DMS153 (cell line): ENCODE results near the gene IL1RAPL2.
"Not testable (repeated sequence)": the region's sequence is repeated elsewhere in the genome, so short reads cannot be mapped to it uniquely, and the experiment has no call there.

Source experiments
- DNase-seq: peaks from one replicate; lab custom pipeline; 2025; lab: John Stamatoyannopoulos, UW

The IL1RAPL2 gene

GRCh38 chrX:104565791-104566680 lies at the start of gene IL1RAPL2:
TSS of gene IL1RAPL2 (plus strand) at chrX:104566199.
- DNase-seq, result no peak

- no peak for DNase-seq
Observed at GRCh38 chrX:104522386-104522785, 43.6 kb upstream of the IL1RAPL2 start.

GRCh38 chrX:104523858-104524257 lies 42.1 kb upstream of the IL1RAPL2 start:
- DNase-seq, result no peak

GRCh38 chrX:104539081-104539480 lies 26.9 kb upstream of the IL1RAPL2 start:
- DNase-seq, result no peak

GRCh38 chrX:104542447-104542846 lies 23.6 kb upstream of the IL1RAPL2 start:
- DNase-seq, result not testable (repeated sequence)

- DNase-seq, result no peak
Observed at GRCh38 chrX:104564335-104564734, 1.7 kb upstream of the IL1RAPL2 start.

GRCh38 chrX:104564921-104565703 lies 887 bp upstream of the IL1RAPL2 start:
- DNase-seq, result no peak

GRCh38 chrX:104566681-104567501 lies 892 bp downstream of the IL1RAPL2 start:
- DNase-seq, result no peak

GRCh38 chrX:104567506-104567905 lies 1.5 kb downstream of the IL1RAPL2 start:
- DNase-seq, result no peak

GRCh38 chrX:104568304-104568915 lies 2.4 kb downstream of the IL1RAPL2 start:
- DNase-seq, result no peak

- DNase-seq, result no peak
Observed at GRCh38 chrX:104618106-104618895, 52.3 kb downstream of the IL1RAPL2 start.

- no peak for DNase-seq
Observed at GRCh38 chrX:104621781-104622180, 55.8 kb downstream of the IL1RAPL2 start.

- DNase-seq, result no peak
Observed at GRCh38 chrX:104641176-104641575, 75.2 kb downstream of the IL1RAPL2 start.

- DNase-seq, result no peak
Observed at GRCh38 chrX:104647084-104647483, 81.1 kb downstream of the IL1RAPL2 start.

- DNase-seq, result no peak
Observed at GRCh38 chrX:104659005-104659744, 93.2 kb downstream of the IL1RAPL2 start.

GRCh38 chrX:104660092-104660491 lies 94.1 kb downstream of the IL1RAPL2 start:
- DNase-seq, result no peak

GRCh38 chrX:104662694-104663093 lies 96.7 kb downstream of the IL1RAPL2 start:
- DNase-seq, result no peak

GRCh38 chrX:104665691-104666090 lies 99.7 kb downstream of the IL1RAPL2 start:
- no peak for DNase-seq

GRCh38 chrX:104668550-104668949 lies 102.6 kb downstream of the IL1RAPL2 start:
- no peak for DNase-seq

- no peak for DNase-seq
Observed at GRCh38 chrX:104669063-104669462, 103.1 kb downstream of the IL1RAPL2 start.
